ENCODE data around the gene RASSF7.

RASSF7 gene

GRCh38 chr11:538431-539051, 22.2 kb upstream of the RASSF7 start:
- Histone ChIP-seq H3K79me2 (ENCODE audit: insufficient read depth, low read depth) (peaks cover 4% of the 10 kb centered on the region; the same call in 1 of the 2 replicates), H3K4me1 (ENCODE audit: low read depth, poor library complexity, severe bottlenecking) (peaks cover 27% of the 10 kb centered on the region), H3K4me2 (peak overlapping the region; percentile 76; the same call in 1 of the 2 replicates), H3K4me3 (IDR thresholded peaks at IDR 0.05; ENCODE audit: insufficient read depth, low read depth, low read length) (no peak overlapping the region), H3K9ac (peak overlapping the region; percentile 84; the same call in 1 of the 2 replicates), H3K27ac (no peak overlapping the region), H2AFZ (ENCODE audit: low read depth) (no peak overlapping the region), H3K27me3 (ENCODE audit: insufficient read depth, low read depth) (no peaks in the 10 kb centered on the region), H4K20me1 (ENCODE audit: insufficient read depth) (no peaks in the 10 kb centered on the region), H3K36me3 (ENCODE audit: insufficient read depth) (no peaks in the 10 kb centered on the region)
- TF ChIP-seq CTCF (conservative IDR thresholded peaks at IDR 0.05; ENCODE audit: low read depth, low read length) = no peak

- H3K27me3 ChIP-seq (ENCODE audit: insufficient read depth, low read depth) = no peaks in the 10 kb centered on the region
- H3K27ac ChIP-seq = no peak overlapping the region
- H2AFZ ChIP-seq (ENCODE audit: low read depth) = no peak overlapping the region
- H3K4me1 ChIP-seq (ENCODE audit: low read depth, poor library complexity, severe bottlenecking) = peaks cover 19% of the 10 kb centered on the region
- no peaks in the 10 kb centered on the region for H4K20me1 ChIP-seq (ENCODE audit: insufficient read depth)
- no peaks in the 10 kb centered on the region for H3K79me2 ChIP-seq (ENCODE audit: insufficient read depth, low read depth)
- H3K4me3 ChIP-seq (IDR thresholded peaks at IDR 0.05; ENCODE audit: insufficient read depth, low read depth, low read length) = no peak overlapping the region
- H3K36me3 ChIP-seq (ENCODE audit: insufficient read depth) = no peaks in the 10 kb centered on the region
- no peak for TF ChIP-seq CTCF (conservative IDR thresholded peaks at IDR 0.05; ENCODE audit: low read depth, low read length)
- no peak overlapping the region for H3K4me2 ChIP-seq
- no peak overlapping the region for H3K9ac ChIP-seq
Observed at GRCh38 chr11:539971-540481, 20.7 kb upstream of the RASSF7 start.

- Histone ChIP-seq H3K36me3 (ENCODE audit: insufficient read depth) (no peaks in the 10 kb centered on the region), H3K4me2 (no peak overlapping the region), H2AFZ (ENCODE audit: low read depth) (no peak overlapping the region), H3K27me3 (ENCODE audit: insufficient read depth, low read depth) (no peaks in the 10 kb centered on the region), H3K4me3 (IDR thresholded peaks at IDR 0.05; ENCODE audit: insufficient read depth, low read depth, low read length) (no peak overlapping the region), H3K4me1 (ENCODE audit: low read depth, poor library complexity, severe bottlenecking) (peaks cover 19% of the 10 kb centered on the region), H4K20me1 (ENCODE audit: insufficient read depth) (no peaks in the 10 kb centered on the region), H3K79me2 (ENCODE audit: insufficient read depth, low read depth) (no peaks in the 10 kb centered on the region), H3K9ac (no peak overlapping the region), H3K27ac (no peak overlapping the region)
- no peak for TF ChIP-seq CTCF (conservative IDR thresholded peaks at IDR 0.05; ENCODE audit: low read depth, low read length)
Observed at GRCh38 chr11:540583-541432, 20.0 kb upstream of the RASSF7 start.

- Histone ChIP-seq H4K20me1 (ENCODE audit: insufficient read depth) (no peaks in the 10 kb centered on the region), H3K79me2 (ENCODE audit: insufficient read depth, low read depth) (no peaks in the 10 kb centered on the region), H2AFZ (ENCODE audit: low read depth) (no peak overlapping the region), H3K4me2 (no peak overlapping the region), H3K4me3 (IDR thresholded peaks at IDR 0.05; ENCODE audit: insufficient read depth, low read depth, low read length) (no peak overlapping the region), H3K9ac (no peak overlapping the region), H3K27ac (no peak overlapping the region), H3K4me1 (ENCODE audit: low read depth, poor library complexity, severe bottlenecking) (peaks cover 16% of the 10 kb centered on the region), H3K27me3 (ENCODE audit: insufficient read depth, low read depth) (no peaks in the 10 kb centered on the region), H3K36me3 (ENCODE audit: insufficient read depth) (no peaks in the 10 kb centered on the region)
- no peak for TF ChIP-seq CTCF (conservative IDR thresholded peaks at IDR 0.05; ENCODE audit: low read depth, low read length)
Observed at GRCh38 chr11:541433-541885, 19.3 kb upstream of the RASSF7 start.
